ENCODE data around the gene INF2. TPM values are rescaled to one million over a fixed set of nuclear protein-coding genes. Genes with fewer than 3 reads are reported as not detected.

INF2 gene
- total RNA-seq, 1 experiment from 2014 or later = 58.3 TPM

GRCh38 chr14:104757681-104758392 lies 68.4 kb downstream of the INF2 start:
- no CpG with 5 or more reads among the region's 19 CpGs for WGBS (ENCODE audit: extremely low coverage, insufficient read length, low lambda C conversion rate)
- peaks cover 16% of the 10 kb centered on the region; the same call in 1 of the 2 replicates for H3K79me2 ChIP-seq (ENCODE audit: insufficient read depth, low read length)
- H3K27me3 Mint-ChIP-seq (ENCODE audit: low read depth) = no peaks in the 10 kb centered on the region; the same call in 1 of the 2 replicates
- H2BK5ac ChIP-seq (ENCODE audit: insufficient read length, low read length) = no peak overlapping the region
- H3K4me2 ChIP-seq (ENCODE audit: insufficient read depth, insufficient read length, low read length) = no peak overlapping the region
- no peak overlapping the region for H2BK12ac ChIP-seq (ENCODE audit: insufficient read length, low read depth, low read length)
- peaks cover 33 to 78% (median 70%) of the 10 kb centered on the region in 3 experiments; a peak in 6 of 7 replicates for H3K36me3 Mint-ChIP-seq (ENCODE audit: insufficient read depth in 1 of 3, low read depth in 3 of 3)
- no peak overlapping the region for H3T11ph ChIP-seq (ENCODE audit: low read length)
- H3K79me1 ChIP-seq (ENCODE audit: insufficient read depth, low read depth, low read length, poor library complexity, severe bottlenecking) = peaks cover 3% of the 10 kb centered on the region
- H4K91ac ChIP-seq (ENCODE audit: insufficient read length, low read depth, low read length) = no peak overlapping the region
- H4K5ac ChIP-seq (ENCODE audit: insufficient read length, low read depth, low read length) = no peak overlapping the region
- peaks cover 9% of the 10 kb centered on the region for H3K23me2 ChIP-seq (ENCODE audit: insufficient read length, low read depth, low read length, poor library complexity, severe bottlenecking)
- no peak overlapping the region for H3K4ac ChIP-seq (ENCODE audit: low read depth, low read length)
- H4K20me1 ChIP-seq (ENCODE audit: control insufficient read depth, insufficient read depth, insufficient read length) = no peaks in the 10 kb centered on the region
- H3K9ac ChIP-seq (ENCODE audit: extremely low read depth, insufficient read length, low read length) = no peak overlapping the region
- H2AK5ac ChIP-seq (ENCODE audit: insufficient read length, low read length) = no peak overlapping the region
- H3K9me3 Mint-ChIP-seq = no peaks in the 10 kb centered on the region
- no peak overlapping the region for H2BK20ac ChIP-seq (ENCODE audit: low read depth, low read length, poor library complexity, severe bottlenecking)
- no peak overlapping the region for H3K27ac ChIP-seq (ENCODE audit: insufficient read length, low read depth, low read length)
- no peak for TF ChIP-seq CTCF (conservative IDR thresholded peaks at IDR 0.05)
- no peak overlapping the region for H2BK15ac ChIP-seq (ENCODE audit: low read depth, low read length)
- no peak overlapping the region for H3K23ac ChIP-seq (ENCODE audit: insufficient read length, low read depth, low read length)
- no peak overlapping the region for H3K14ac ChIP-seq (ENCODE audit: insufficient read depth, low read length)
- H4K8ac ChIP-seq (replicated peaks; ENCODE audit: insufficient read length, low read depth, low read length) = no peak overlapping the region
- H3K27ac Mint-ChIP-seq = peak overlapping the region in 1 of 3 experiments; percentile 70; a peak in 1 of 7 replicates
- no peak overlapping the region for H3K4me3 Mint-ChIP-seq
- H2AFZ ChIP-seq (ENCODE audit: low read length) = no peak overlapping the region
- H2BK120ac ChIP-seq (ENCODE audit: low read depth, low read length, poor library complexity, severe bottlenecking) = no peak overlapping the region
- no peaks in the 10 kb centered on the region for H3K27me3 ChIP-seq (ENCODE audit: insufficient read depth, low read length)
- H3K4me1 Mint-ChIP-seq = peaks cover 17 to 31% of the 10 kb centered on the region in 2 experiments
- DNase-seq = no peak
- H3K4me1 ChIP-seq (ENCODE audit: insufficient read depth, low read length) = no peaks in the 10 kb centered on the region; the same call in 1 of the 2 replicates
- no peak overlapping the region for H3K56ac ChIP-seq (ENCODE audit: insufficient read length, low read depth, low read length)
- no peak overlapping the region for H3K18ac ChIP-seq (ENCODE audit: insufficient read length, low read depth, low read length)
- no peaks in the 10 kb centered on the region for H3K9me3 ChIP-seq (ENCODE audit: control insufficient read depth, low read depth, low read length)

Data from H9 (cell line).